T-helper 1 cell (primary cell): ENCODE data around the gene TUBGCP6.
A peak's percentile ranks its signal among the peaks of the same experiment; 100 is the strongest.
"Not testable (repeated sequence)": the region's sequence is repeated elsewhere in the genome, so short reads cannot be mapped to it uniquely, and the experiment has no call there.

ENCODE experiments used
- DNase-seq, 5 donors: peaks; one replicate each; pipeline ENCODE4 v3.0.0-alpha.2; 2012 to 2020

TUBGCP6 gene

GRCh38 chr22:50278461-50278860, 33.6 kb upstream of the TUBGCP6 start:
- no peak for DNase-seq

- no peak for DNase-seq
Measured at GRCh38 chr22:50277761-50278160, 32.9 kb upstream of the TUBGCP6 start.

GRCh38 chr22:50276143-50276542, 31.3 kb upstream of the TUBGCP6 start:
- DNase-seq, result peak in 3 of 5 donors; percentile 15 to 82 (median 44)

- DNase-seq, result no peak
Measured at GRCh38 chr22:50275181-50276055, 30.6 kb upstream of the TUBGCP6 start.

GRCh38 chr22:50274771-50275170, 29.9 kb upstream of the TUBGCP6 start:
- no peak for DNase-seq

GRCh38 chr22:50274311-50274710, 29.5 kb upstream of the TUBGCP6 start:
- peak in 2 of 5 donors; percentile 37 to 52 for DNase-seq

GRCh38 chr22:50273781-50274180, 29.0 kb upstream of the TUBGCP6 start:
- not testable (repeated sequence) for DNase-seq

GRCh38 chr22:50273352-50273751, 28.5 kb upstream of the TUBGCP6 start:
- not testable (repeated sequence) for DNase-seq

- DNase-seq, result no peak
Measured at GRCh38 chr22:50272044-50272802, 27.4 kb upstream of the TUBGCP6 start.

- DNase-seq, result peak; percentile 28 to 60 (median 45)
Measured at GRCh38 chr22:50271519-50271970, 26.7 kb upstream of the TUBGCP6 start.

GRCh38 chr22:50270666-50271394, 26.0 kb upstream of the TUBGCP6 start:
- peak; percentile 47 to 66 (median 63) for DNase-seq

GRCh38 chr22:50269970-50270665, 25.3 kb upstream of the TUBGCP6 start, which contains the start of gene MAPK11:
Gene MAPK11 (minus strand): TSS chr22:50270380. CDS start chr22:50270292, 88 bp downstream.
- DNase-seq, result peak; percentile 62 to 75 (median 66)

GRCh38 chr22:50269573-50269969, 24.7 kb upstream of the TUBGCP6 start:
- no peak for DNase-seq

- no peak for DNase-seq
Measured at GRCh38 chr22:50268655-50269113, 23.9 kb upstream of the TUBGCP6 start.

- DNase-seq, result peak; percentile 42 to 52 (median 47)
Measured at GRCh38 chr22:50267591-50268390, 23.0 kb upstream of the TUBGCP6 start.

- no peak for DNase-seq
Measured at GRCh38 chr22:50266994-50267393, 22.2 kb upstream of the TUBGCP6 start.

GRCh38 chr22:50264946-50265669, 20.3 kb upstream of the TUBGCP6 start:
- no peak for DNase-seq

GRCh38 chr22:50264104-50264745, 19.4 kb upstream of the TUBGCP6 start:
- DNase-seq, result no peak

- no peak for DNase-seq
Measured at GRCh38 chr22:50262973-50263617, 18.3 kb upstream of the TUBGCP6 start.
